ENCODE data around the gene TMEM181.
"Not testable (repeated sequence)": the region's sequence is repeated elsewhere in the genome, so short reads cannot be mapped to it uniquely, and the experiment has no call there.

Gene TMEM181

GRCh38 chr6:158603261-158604047 lies 43.6 kb downstream of the TMEM181 start:
- no peak for TF ChIP-seq CTCF (conservative IDR thresholded peaks at IDR 0.05)
- peak overlapping the region; percentile 89 for H3K27ac ChIP-seq

- H3K27ac ChIP-seq, result peak overlapping the region; percentile 89
- no peak for TF ChIP-seq CTCF (conservative IDR thresholded peaks at IDR 0.05)
Observed at GRCh38 chr6:158604048-158604406, 44.1 kb downstream of the TMEM181 start.

- TF ChIP-seq CTCF (conservative IDR thresholded peaks at IDR 0.05), result peak; percentile 81
- peak overlapping the region; percentile 89 for H3K27ac ChIP-seq
Observed at GRCh38 chr6:158605266-158605878, 45.5 kb downstream of the TMEM181 start.

- H3K27ac ChIP-seq, result not testable (repeated sequence)
Observed at GRCh38 chr6:158606011-158606410, 46.1 kb downstream of the TMEM181 start.

- TF ChIP-seq CTCF (conservative IDR thresholded peaks at IDR 0.05), result no peak
Observed at GRCh38 chr6:158606935-158607334, 47.0 kb downstream of the TMEM181 start.

GRCh38 chr6:158607411-158608170 lies 47.7 kb downstream of the TMEM181 start:
- H3K27ac ChIP-seq, result no peak overlapping the region
- no peak for TF ChIP-seq CTCF (conservative IDR thresholded peaks at IDR 0.05)

More at GRCh38 chr6:158606935-158607334, 47.0 kb downstream of the TMEM181 start:
- no peak overlapping the region for H3K27ac ChIP-seq

GRCh38 chr6:158608221-158608620 lies 48.3 kb downstream of the TMEM181 start:
- TF ChIP-seq CTCF (conservative IDR thresholded peaks at IDR 0.05), result no peak
- H3K27ac ChIP-seq, result no peak overlapping the region
